GM20000 (cell line): Measurements from ENCODE around the gene APLN.

Source experiments
- DNase-seq: peaks from one replicate; pipeline ENCODE4 v3.0.0; 2012; ENCODE audit warnings: low spot score
- TF ChIP-seq, protein P1 (sequence below): IDR thresholded peaks from 2 replicates; pipeline ENCODE4 v1.5.1; 2012; ENCODE audit warnings: mild to moderate bottlenecking, control low read depth; ENCODE audit errors: extremely low read depth, missing control alignments

The APLN gene

DNA sequence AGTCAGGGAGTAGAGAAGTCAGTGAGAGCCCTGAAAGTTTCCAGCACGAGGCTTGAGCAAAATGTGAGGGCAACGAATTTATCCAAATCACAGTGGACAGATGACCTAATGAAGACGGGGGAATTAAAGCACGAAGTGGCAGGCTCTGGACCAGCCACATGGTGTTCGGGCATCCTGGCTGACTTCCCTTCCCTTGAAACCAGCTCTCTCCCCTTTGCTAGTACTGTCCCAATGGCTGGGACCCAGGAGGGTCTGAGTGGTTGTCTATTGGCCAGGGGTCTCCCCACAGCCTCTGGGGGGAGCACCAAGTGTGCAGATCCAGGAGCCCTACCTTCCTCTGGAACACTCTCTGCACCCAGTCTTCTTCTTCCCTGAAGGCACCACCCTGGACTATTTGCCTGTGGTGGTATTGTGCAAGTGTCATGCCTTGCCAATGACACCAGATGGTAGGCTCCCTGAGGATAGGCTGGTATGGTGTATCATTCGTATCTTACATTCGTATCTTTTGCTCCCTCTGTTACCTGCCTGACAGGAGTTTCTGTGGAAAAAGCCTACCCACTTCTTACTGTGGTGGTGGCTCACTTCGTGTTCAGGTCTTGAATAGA lies 2.1 kb downstream of the APLN start:
- TF ChIP-seq, protein P1, sequence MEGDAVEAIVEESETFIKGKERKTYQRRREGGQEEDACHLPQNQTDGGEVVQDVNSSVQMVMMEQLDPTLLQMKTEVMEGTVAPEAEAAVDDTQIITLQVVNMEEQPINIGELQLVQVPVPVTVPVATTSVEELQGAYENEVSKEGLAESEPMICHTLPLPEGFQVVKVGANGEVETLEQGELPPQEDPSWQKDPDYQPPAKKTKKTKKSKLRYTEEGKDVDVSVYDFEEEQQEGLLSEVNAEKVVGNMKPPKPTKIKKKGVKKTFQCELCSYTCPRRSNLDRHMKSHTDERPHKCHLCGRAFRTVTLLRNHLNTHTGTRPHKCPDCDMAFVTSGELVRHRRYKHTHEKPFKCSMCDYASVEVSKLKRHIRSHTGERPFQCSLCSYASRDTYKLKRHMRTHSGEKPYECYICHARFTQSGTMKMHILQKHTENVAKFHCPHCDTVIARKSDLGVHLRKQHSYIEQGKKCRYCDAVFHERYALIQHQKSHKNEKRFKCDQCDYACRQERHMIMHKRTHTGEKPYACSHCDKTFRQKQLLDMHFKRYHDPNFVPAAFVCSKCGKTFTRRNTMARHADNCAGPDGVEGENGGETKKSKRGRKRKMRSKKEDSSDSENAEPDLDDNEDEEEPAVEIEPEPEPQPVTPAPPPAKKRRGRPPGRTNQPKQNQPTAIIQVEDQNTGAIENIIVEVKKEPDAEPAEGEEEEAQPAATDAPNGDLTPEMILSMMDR = no peak
- DNase-seq = no peak

DNA sequence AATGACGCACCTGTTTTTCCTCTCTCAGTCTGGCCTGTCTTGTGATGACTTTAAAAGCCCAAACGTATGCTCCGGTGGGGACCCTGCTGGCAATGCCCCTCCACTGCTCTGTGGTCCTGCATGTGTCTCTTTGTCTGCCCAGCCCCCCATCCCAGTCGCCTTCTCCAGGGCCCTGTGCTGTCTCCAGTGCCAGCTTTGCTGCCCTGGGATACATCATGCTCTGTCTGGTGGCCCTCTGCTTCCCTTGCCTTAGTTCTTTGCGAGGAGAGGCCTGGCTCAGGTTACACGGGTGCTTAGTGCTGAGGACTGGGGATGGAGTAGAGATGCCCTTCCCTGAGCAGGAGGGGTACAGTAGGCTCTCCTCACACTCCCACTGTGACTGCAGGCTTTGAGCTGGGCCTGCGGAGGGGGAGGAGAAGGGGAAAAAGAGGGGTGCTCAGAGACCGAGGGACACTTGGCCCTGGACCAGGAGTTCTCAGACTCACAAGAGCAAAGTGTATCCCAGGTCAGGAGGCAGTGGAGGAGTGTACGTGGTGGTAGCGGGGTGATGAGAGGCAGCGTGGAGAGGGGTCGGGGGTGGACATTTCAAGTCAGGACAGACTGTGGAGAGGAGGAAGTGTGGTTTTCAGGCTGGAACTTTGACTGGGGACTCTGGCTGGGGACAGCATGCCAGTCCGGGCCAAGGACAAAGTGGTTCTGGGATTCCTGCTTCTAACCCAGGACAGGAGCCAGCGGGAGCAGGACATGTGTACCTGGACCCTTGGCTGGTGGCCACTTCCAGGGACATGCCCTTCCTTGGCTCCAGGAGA lies 2.8 kb downstream of the APLN start:
- no peak for DNase-seq
- TF ChIP-seq, protein P1 = no peak

DNA sequence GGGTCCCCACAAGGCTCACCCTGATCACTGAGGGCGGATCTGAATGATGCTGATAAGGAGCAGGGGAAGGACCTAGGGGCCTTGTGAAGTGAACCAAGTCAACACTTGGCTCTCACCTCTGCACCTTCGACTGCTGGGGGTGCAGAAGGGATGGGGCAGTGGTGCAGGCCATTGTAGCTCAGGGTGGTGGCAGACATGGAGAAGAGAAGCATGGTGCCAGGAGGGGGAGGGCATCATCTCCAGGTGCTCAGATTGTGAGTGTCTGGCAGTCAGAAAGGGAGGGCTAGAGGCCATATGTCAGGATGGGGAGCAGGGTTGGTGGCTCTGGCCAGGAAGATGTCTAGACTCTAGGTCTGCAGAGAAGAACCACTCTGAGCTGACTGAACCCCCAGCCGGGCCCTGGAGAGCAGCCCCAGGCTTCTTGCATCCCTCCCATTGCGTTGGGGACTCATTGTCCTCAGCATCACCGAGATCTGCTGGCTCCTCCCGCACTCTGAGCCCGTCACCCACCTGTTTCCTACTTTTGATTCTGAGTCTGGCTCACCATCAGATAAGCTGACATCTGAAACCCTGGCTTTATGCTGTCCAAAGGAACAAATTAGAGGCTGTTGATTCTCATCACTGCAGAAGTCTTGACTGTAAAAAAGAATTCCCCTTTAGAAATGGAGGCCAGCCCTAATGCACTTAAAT lies 3.8 kb downstream of the APLN start:
- TF ChIP-seq, protein P1 = no peak
- no peak for DNase-seq

DNA sequence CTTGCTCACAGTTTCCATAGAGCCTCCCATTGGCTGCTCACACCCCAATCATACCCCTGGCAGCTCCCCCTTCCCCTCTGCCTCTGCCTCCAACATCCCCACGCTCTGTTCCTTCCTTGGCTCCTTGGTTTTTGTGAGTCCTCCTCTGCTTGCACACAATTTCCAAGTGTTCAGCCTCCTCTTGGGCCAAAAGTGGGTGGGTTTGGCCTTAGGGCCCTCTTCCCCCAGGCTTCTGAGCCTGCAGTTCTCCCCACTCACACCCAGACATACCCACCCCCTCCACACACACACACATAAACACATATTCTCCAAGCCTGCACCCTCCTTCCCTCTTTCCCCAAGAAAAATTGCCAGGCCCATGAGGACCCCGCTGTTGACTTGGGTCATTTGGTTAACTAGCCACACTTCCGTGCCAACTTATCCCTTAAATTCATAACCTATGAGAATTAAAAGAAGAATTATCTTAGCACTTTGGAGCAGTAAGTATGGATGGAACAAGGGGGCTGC lies 4.5 kb downstream of the APLN start:
- no peak for DNase-seq
- TF ChIP-seq, protein P1 = no peak

DNA sequence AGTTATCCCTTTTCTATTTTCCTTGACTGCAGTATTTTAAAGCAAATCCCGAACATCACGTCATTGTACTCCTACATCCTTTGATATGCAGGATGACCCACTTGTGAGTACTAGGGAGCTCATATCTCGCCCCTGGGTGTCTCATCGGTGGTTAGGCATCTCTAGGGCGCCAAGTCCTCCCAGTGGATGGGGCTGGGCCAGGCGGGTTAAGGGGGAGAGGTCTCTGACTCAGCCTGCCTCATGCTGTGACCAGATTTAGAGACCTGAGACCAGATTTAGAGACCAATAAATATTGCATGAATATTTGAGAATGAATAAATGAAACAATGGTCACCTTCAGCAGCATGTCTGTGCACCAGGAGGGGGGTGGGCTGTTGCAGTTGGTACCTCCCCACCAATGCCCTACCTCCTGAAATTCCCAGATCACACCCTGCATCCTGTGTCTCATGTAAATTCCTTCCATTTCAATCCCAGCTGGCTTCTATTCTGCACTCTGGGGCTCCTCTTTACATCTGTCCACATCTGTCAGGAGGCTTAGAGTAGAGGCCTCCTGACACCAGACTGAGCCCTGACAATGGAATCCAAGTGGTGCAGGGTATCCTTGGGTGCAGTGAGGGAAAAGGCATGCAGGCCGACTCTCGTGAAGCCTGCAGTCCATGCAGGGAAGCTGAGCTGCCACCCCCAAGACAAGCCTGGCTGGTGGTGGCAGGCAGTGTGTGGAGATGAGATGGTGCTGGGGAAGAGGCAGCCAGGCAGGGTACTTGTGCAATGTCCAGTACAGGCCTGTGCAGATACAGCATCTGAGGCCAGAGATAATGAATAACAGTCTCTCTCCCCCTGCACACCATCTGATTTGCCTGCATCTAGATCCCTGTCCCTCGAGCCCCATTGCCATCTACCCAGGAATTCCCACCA lies 5.2 kb downstream of the APLN start:
- no peak for DNase-seq
- TF ChIP-seq, protein P1 = no peak

DNA sequence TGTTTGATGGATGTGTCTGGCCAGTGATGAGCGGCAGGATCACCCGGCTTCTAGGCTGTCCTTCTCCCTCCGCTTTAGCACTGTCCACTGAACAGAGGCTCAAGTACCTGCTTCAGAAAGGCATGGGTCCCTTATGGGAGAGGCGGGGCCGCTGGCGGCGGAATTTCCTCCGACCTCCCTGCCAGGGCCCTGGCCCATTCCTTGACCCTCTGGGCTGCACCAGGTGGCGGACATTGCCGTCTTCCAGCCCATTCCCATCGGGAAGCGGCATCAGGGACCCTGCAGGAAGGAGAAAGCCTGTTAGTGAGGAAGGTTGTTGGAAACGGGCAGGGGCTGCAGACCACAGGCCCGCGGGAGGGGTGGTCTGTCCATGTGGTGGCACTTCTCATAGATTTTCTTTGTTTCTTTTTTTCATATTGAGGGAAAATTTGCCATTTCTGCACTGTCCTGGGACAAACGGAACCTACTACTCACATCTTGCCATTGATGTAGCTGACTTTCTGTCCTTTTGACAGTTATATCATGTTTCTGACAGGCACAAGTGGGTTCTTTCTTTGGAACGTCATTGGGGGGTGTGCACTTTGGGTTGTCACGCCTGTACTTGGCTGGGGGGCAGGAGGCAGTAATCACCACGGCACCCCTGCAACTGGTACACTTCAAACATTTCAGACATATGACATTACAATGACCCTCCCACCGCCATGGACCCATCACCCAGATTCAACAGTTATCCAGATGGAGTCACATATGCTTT lies 6.1 kb downstream of the APLN start:
- TF ChIP-seq, protein P1 = no peak
- no peak for DNase-seq
